ENCODE measurements around the gene TTLL6. TPM values are rescaled to one million over a fixed set of nuclear protein-coding genes. Genes with fewer than 3 reads are reported as not detected.

The TTLL6 gene
- total and polyA plus RNA-seq, 4 donors: 0.02 to 0.08 TPM; not detected in 2

GRCh38 chr17:48804936-48805411 lies 12.1 kb downstream of the TTLL6 start:
- Histone ChIP-seq H3K9me3 (ENCODE audit: control insufficient read depth in 4 of 4, low read length in 3 of 4) (no peaks in the 10 kb centered on the region), H3K36me3 (ENCODE audit: control insufficient read depth in 4 of 4, insufficient read depth in 3 of 4, low read depth in 1 of 4, low read length in 3 of 4) (no peaks in the 10 kb centered on the region), H3K4me3 (ENCODE audit: low read depth in 1 of 3, low read length in 3 of 3) (no peak overlapping the region), H3K27me3 (ENCODE audit: control insufficient read depth in 4 of 4, insufficient read depth in 4 of 4, low read length in 3 of 4) (no peaks in the 10 kb centered on the region), H3K4me1 (ENCODE audit: control insufficient read depth in 4 of 4, insufficient read depth in 4 of 4, low read length in 3 of 4) (peaks cover 8 to 20% (median 11%) of the 10 kb centered on the region in 4 donors), H3K9ac (ENCODE audit: low read depth in 1 of 2, low read length in 2 of 2) (no peak overlapping the region), H3K27ac (ENCODE audit: low read depth in 1 of 2, low read length in 2 of 2) (no peak overlapping the region)
- WGBS: 9% methylated on average over 9 of the region's 9 CpGs
- DNase-seq (ENCODE audit: low spot score): peak; percentile 77
- no peak for TF ChIP-seq NR2F2 (IDR thresholded peaks at IDR 0.05)
- TF ChIP-seq ATF3 (IDR thresholded peaks at IDR 0.05): no peak
- TF ChIP-seq, protein P1, sequence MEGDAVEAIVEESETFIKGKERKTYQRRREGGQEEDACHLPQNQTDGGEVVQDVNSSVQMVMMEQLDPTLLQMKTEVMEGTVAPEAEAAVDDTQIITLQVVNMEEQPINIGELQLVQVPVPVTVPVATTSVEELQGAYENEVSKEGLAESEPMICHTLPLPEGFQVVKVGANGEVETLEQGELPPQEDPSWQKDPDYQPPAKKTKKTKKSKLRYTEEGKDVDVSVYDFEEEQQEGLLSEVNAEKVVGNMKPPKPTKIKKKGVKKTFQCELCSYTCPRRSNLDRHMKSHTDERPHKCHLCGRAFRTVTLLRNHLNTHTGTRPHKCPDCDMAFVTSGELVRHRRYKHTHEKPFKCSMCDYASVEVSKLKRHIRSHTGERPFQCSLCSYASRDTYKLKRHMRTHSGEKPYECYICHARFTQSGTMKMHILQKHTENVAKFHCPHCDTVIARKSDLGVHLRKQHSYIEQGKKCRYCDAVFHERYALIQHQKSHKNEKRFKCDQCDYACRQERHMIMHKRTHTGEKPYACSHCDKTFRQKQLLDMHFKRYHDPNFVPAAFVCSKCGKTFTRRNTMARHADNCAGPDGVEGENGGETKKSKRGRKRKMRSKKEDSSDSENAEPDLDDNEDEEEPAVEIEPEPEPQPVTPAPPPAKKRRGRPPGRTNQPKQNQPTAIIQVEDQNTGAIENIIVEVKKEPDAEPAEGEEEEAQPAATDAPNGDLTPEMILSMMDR (IDR thresholded peaks at IDR 0.05; ENCODE audit: low read depth, low read length, missing input control): peak; percentile 95
- no peak for TF ChIP-seq YY1 (IDR thresholded peaks at IDR 0.05)
- TF ChIP-seq RXRA (IDR thresholded peaks at IDR 0.05): no peak
- peak; percentile 90 to 91 for TF ChIP-seq RAD21 (IDR thresholded peaks at IDR 0.05)
- TF ChIP-seq TAF1 (conservative IDR thresholded peaks at IDR 0.05): no peak
- TF ChIP-seq JUND (IDR thresholded peaks at IDR 0.05): no peak

DNA sequence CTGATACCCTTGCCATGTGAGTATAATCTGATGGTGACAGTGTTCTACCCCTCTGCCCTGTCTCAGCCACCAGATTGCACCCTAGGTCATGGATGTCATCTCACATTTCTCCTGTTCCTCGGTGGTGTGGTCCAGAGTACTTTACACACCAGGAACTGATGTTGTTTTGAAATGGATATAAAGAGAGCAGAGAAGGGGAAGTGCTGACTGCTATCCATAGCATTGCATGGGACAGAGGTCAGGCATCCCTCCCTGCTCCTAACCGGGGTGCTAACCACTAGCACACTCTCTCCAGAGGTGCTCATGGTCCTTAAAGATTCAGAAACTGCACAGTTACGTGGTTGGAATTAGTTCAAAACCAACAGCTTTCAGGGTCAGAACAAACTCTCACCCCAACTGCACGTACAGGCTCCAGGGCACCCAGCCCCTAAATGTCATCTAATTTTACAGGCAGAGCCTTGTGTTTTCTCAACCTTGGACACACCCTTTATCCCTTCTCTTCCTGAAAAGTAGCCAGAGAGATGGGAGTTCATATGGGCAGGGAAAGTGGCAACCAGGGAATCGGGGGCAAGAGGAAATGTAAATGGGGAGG lies 16.3 kb downstream of the TTLL6 start:
- H3K27ac ChIP-seq (ENCODE audit: low read depth in 1 of 2, low read length in 2 of 2): no peak overlapping the region
- H3K9me3 ChIP-seq (ENCODE audit: control insufficient read depth in 4 of 4, low read length in 3 of 4): no peaks in the 10 kb centered on the region
- 43% methylated on average over 5 of the region's 5 CpGs for WGBS
- H3K36me3 ChIP-seq (ENCODE audit: control insufficient read depth in 4 of 4, insufficient read depth in 3 of 4, low read depth in 1 of 4, low read length in 3 of 4): no peaks in the 10 kb centered on the region
- peaks cover 19 to 41% (median 24%) of the 10 kb centered on the region in 4 donors for H3K4me1 ChIP-seq (ENCODE audit: control insufficient read depth in 4 of 4, insufficient read depth in 4 of 4, low read length in 3 of 4)
- no peak overlapping the region for H3K9ac ChIP-seq (ENCODE audit: low read depth in 1 of 2, low read length in 2 of 2)
- TF ChIP-seq RXRA (IDR thresholded peaks at IDR 0.05): no peak
- no peak for TF ChIP-seq FOXA1 (IDR thresholded peaks at IDR 0.05)
- TF ChIP-seq FOXA2 (IDR thresholded peaks at IDR 0.05): no peak
- no peak for TF ChIP-seq HNF4A (conservative IDR thresholded peaks at IDR 0.05)
- DNase-seq (ENCODE audit: low spot score): no peak
- H3K4me3 ChIP-seq (ENCODE audit: low read depth in 1 of 3, low read length in 3 of 3): no peak overlapping the region
- no peaks in the 10 kb centered on the region for H3K27me3 ChIP-seq (ENCODE audit: control insufficient read depth in 4 of 4, insufficient read depth in 4 of 4, low read length in 3 of 4)

GRCh38 chr17:48799069-48799723 lies 17.8 kb downstream of the TTLL6 start:
- no peaks in the 10 kb centered on the region for H3K36me3 ChIP-seq (ENCODE audit: control insufficient read depth in 4 of 4, insufficient read depth in 3 of 4, low read depth in 1 of 4, low read length in 3 of 4)
- H3K4me3 ChIP-seq (ENCODE audit: low read depth in 1 of 3, low read length in 3 of 3): no peak overlapping the region
- H3K9me3 ChIP-seq (ENCODE audit: control insufficient read depth in 4 of 4, low read length in 3 of 4): no peaks in the 10 kb centered on the region
- peak overlapping the region; percentile 26 to 38 for H3K27ac ChIP-seq (ENCODE audit: low read depth in 1 of 2, low read length in 2 of 2)
- peaks cover 22 to 53% (median 36%) of the 10 kb centered on the region in 4 donors for H3K4me1 ChIP-seq (ENCODE audit: control insufficient read depth in 4 of 4, insufficient read depth in 4 of 4, low read length in 3 of 4)
- WGBS: 37% methylated on average over 11 of the region's 11 CpGs
- no peak overlapping the region for H3K9ac ChIP-seq (ENCODE audit: low read depth in 1 of 2, low read length in 2 of 2)
- no peak for DNase-seq (ENCODE audit: low spot score)
- H3K27me3 ChIP-seq (ENCODE audit: control insufficient read depth in 4 of 4, insufficient read depth in 4 of 4, low read length in 3 of 4): no peaks in the 10 kb centered on the region
- TF ChIP-seq JUND (IDR thresholded peaks at IDR 0.05) (peak in 1 of 2 donors; percentile 59), HNF4G (IDR thresholded peaks at IDR 0.05) (peak; percentile 26), ZBTB33 (IDR thresholded peaks at IDR 0.05) (peak; percentile 58), NR2F2 (IDR thresholded peaks at IDR 0.05) (peak; percentile 41), RXRA (IDR thresholded peaks at IDR 0.05) (peak; percentile 71 to 90), SP1 (IDR thresholded peaks at IDR 0.05) (peak; percentile 78), REST (IDR thresholded peaks at IDR 0.05) (peak; percentile 26)
- TF ChIP-seq, protein P1 (IDR thresholded peaks at IDR 0.05; ENCODE audit: low read depth, low read length, missing input control): no peak
- TF ChIP-seq, protein P2, sequence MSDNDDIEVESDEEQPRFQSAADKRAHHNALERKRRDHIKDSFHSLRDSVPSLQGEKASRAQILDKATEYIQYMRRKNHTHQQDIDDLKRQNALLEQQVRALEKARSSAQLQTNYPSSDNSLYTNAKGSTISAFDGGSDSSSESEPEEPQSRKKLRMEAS (IDR thresholded peaks at IDR 0.05): peak; percentile 83
